IMR-90 (cell line): ENCODE measurements around the gene ANKRD27. TPM values are rescaled to one million over a fixed set of nuclear protein-coding genes. Genes with fewer than 3 reads are reported as not detected.

Source experiments
- ATAC-seq: fragments of 200-7000 bp; cut with Tn5 transposase; 2 replicates; pipeline ENCODE4 v1.9.1; 2020; ENCODE audit warnings: low read depth, mild to moderate bottlenecking, moderate library complexity
- BruUV-seq: library from RNA; stranded (reverse); fragments of 400-500 nt; replicated peaks from 2 replicates; lab custom pipeline; 2021; lab: Mats Ljungman, UMichigan
- CTCF ChIA-PET: fragments of 300-600 bp; formaldehyde crosslinking; extraction: SDS; loops from one replicate; lab custom pipeline; 2021; ENCODE audit warnings: antibody characterized with exemption; lab: Yijun Ruan, JAX
- POLR2A ChIA-PET: fragments of 300-600 bp; sonication (Branson Sonifier 250); formaldehyde crosslinking; loops from one replicate; lab custom pipeline; 2022; ENCODE audit warnings: antibody characterized with exemption; ENCODE audit not compliant: unreplicated experiment; lab: Charles Lee
- DNase-seq: peaks from one replicate; pipeline ENCODE4 v3.0.0; 2013
- H2AFZ ChIP-seq: replicated peaks from 2 replicates; pipeline ENCODE3; 2013; ENCODE audit warnings: low read length, mild to moderate bottlenecking; ENCODE audit not compliant: poor library complexity
- H2AK5ac ChIP-seq: 2 replicates; pipeline ENCODE4 v1.6.1; 2013; ENCODE audit warnings: low read depth, low read length, inconsistent platforms
- H2AK9ac ChIP-seq: replicated peaks from 2 replicates; pipeline ENCODE3; 2013; ENCODE audit warnings: mild to moderate bottlenecking, low read depth, low read length, moderate library complexity; ENCODE audit not compliant: poor library complexity
- H2BK120ac ChIP-seq: 2 replicates; pipeline ENCODE4 v1.6.1; 2013; ENCODE audit warnings: low read depth, low read length, inconsistent platforms
- H2BK15ac ChIP-seq: 3 replicates; pipeline ENCODE4 v1.6.1; 2013; ENCODE audit warnings: low read depth, low read length, inconsistent platforms
- H2BK20ac ChIP-seq: 2 replicates; pipeline ENCODE4 v1.6.1; 2013; ENCODE audit warnings: low read depth, mild to moderate bottlenecking, inconsistent platforms, low read length, moderate library complexity
- H2BK5ac ChIP-seq: 2 replicates; pipeline ENCODE4 v1.6.1; 2013; ENCODE audit warnings: mild to moderate bottlenecking, low read depth, low read length, inconsistent platforms; ENCODE audit not compliant: poor library complexity, severe bottlenecking
- H3K14ac ChIP-seq: replicated peaks from 2 replicates; pipeline ENCODE4 v1.6.1; 2013; ENCODE audit warnings: low read depth, low read length, inconsistent platforms
- H3K18ac ChIP-seq: 2 replicates; pipeline ENCODE4 v1.6.1; 2013; ENCODE audit warnings: low read depth, low read length, control low read depth
- H3K23ac ChIP-seq: 2 replicates; pipeline ENCODE4 v1.6.1; 2013; ENCODE audit warnings: low read depth, low read length, inconsistent platforms
- H3K27ac ChIP-seq: 2 replicates; pipeline ENCODE4 v1.5.1; 2013; ENCODE audit warnings: mild to moderate bottlenecking, control low read depth, low read length; ENCODE audit not compliant: insufficient read depth
- H3K27me3 ChIP-seq: 2 replicates; pipeline ENCODE4 v1.6.1; 2013; ENCODE audit warnings: low read length; ENCODE audit not compliant: control insufficient read depth, insufficient read depth
- H3K36me3 ChIP-seq: 2 replicates; pipeline ENCODE4 v1.6.1; 2013; ENCODE audit warnings: low read length, mixed read lengths; ENCODE audit not compliant: control insufficient read depth, insufficient read depth
- H3K4ac ChIP-seq: 2 replicates; pipeline ENCODE4 v1.6.1; 2013; ENCODE audit warnings: low read depth, low read length, inconsistent platforms
- H3K4me1 ChIP-seq: 2 replicates; pipeline ENCODE4 v1.6.1; 2013; ENCODE audit warnings: low read length, mixed read lengths; ENCODE audit not compliant: control insufficient read depth, insufficient read depth
- H3K4me2 ChIP-seq: 2 replicates; pipeline ENCODE4 v1.6.1; 2013; ENCODE audit warnings: low read depth, mild to moderate bottlenecking, control low read depth, low read length, moderate library complexity
- H3K4me3 ChIP-seq: 2 replicates; pipeline ENCODE4 v1.5.1; 2013; ENCODE audit warnings: low read depth, mild to moderate bottlenecking, control low read depth, low read length, moderate library complexity; ENCODE audit not compliant: insufficient read depth
- H3K56ac ChIP-seq: 2 replicates; pipeline ENCODE4 v1.6.1; 2013; ENCODE audit warnings: low read length, inconsistent platforms; ENCODE audit not compliant: insufficient read depth; ENCODE audit errors: extremely low read depth
- H3K79me1 ChIP-seq, 2 experiments: 2 replicates each; pipeline ENCODE4 v1.6.1; 2013; ENCODE audit warnings: low read length in 2 of 2, inconsistent platforms in 1 of 2, low read depth in 1 of 2
- H3K9ac ChIP-seq: 2 replicates; pipeline ENCODE4 v1.6.1; 2013; ENCODE audit warnings: low read depth, low read length, control low read depth
- H3K9me1 ChIP-seq: 2 replicates; pipeline ENCODE4 v1.6.1; 2013; ENCODE audit warnings: low read length, inconsistent platforms; ENCODE audit not compliant: insufficient read depth
- H3K9me3 ChIP-seq: 2 replicates; pipeline ENCODE4 v1.6.1; 2013; ENCODE audit warnings: low read length; ENCODE audit not compliant: control insufficient read depth, insufficient read depth
- H4K20me1 ChIP-seq: 2 replicates; pipeline ENCODE4 v1.6.1; 2013; ENCODE audit warnings: low read length, inconsistent platforms; ENCODE audit not compliant: insufficient read depth
- H4K5ac ChIP-seq: 2 replicates; pipeline ENCODE4 v1.6.1; 2013; ENCODE audit warnings: mild to moderate bottlenecking, low read depth, low read length, control low read depth
- H4K8ac ChIP-seq, 2 experiments: 2 replicates each; pipeline ENCODE4 v1.6.1; 2013; ENCODE audit warnings: low read depth in 2 of 2, low read length in 2 of 2, control low read depth in 1 of 2, inconsistent platforms in 1 of 2
- H4K91ac ChIP-seq: 2 replicates; pipeline ENCODE4 v1.6.1; 2013; ENCODE audit warnings: low read depth, low read length, inconsistent platforms; ENCODE audit not compliant: insufficient read depth
- CEBPB ChIP-seq: IDR thresholded peaks from 2 replicates; pipeline ENCODE4 v1.6.1; 2012; ENCODE audit warnings: low read depth, low read length, improper control_type of control experiment
- MAFK ChIP-seq: IDR thresholded peaks from 2 replicates; pipeline ENCODE4 v1.6.1; 2012; ENCODE audit warnings: low read depth, low read length, improper control_type of control experiment
- MAZ ChIP-seq: IDR thresholded peaks from 2 replicates; pipeline ENCODE4 v1.6.1; 2012; ENCODE audit warnings: low read depth, mild to moderate bottlenecking, low read length, improper control_type of control experiment, moderate library complexity, borderline replicate concordance
- MXI1 ChIP-seq: IDR thresholded peaks from 2 replicates; pipeline ENCODE4 v1.6.1; 2012; ENCODE audit warnings: low read depth, mild to moderate bottlenecking, low read length, moderate library complexity, borderline replicate concordance
- POLR2A ChIP-seq: IDR thresholded peaks from 2 replicates; pipeline ENCODE4 v1.6.1; 2012; ENCODE audit warnings: mild to moderate bottlenecking, low read depth, low read length
- RAD21 ChIP-seq: IDR thresholded peaks from 2 replicates; pipeline ENCODE4 v1.6.1; 2012; ENCODE audit warnings: low read length, improper control_type of control experiment
- SMC3 ChIP-seq: fragments of 150-350 bp; IDR thresholded peaks from 2 replicates; pipeline ENCODE4 v1.6.1; 2016; ENCODE audit warnings: low read depth, mild to moderate bottlenecking, antibody characterized with exemption, low read length, moderate library complexity
- WGBS, 2 experiments: methylation state at CpG; one replicate each; pipeline versions ENCODE4 v1.1.5 to v1.1.7; 2013; ENCODE audit warnings: missing lambda C conversion rate in 2 of 2; ENCODE audit not compliant: insufficient read length in 1 of 2; ENCODE audit errors: extremely low coverage in 2 of 2; 5-methylcytosine and 5-hydroxymethylcytosine counted together
- dilution Hi-C: fragments of 300-500 bp; cut with HindIII; formaldehyde crosslinking; loops from one replicate; pipeline ENCODE4 v1.14.3; 2018; ENCODE audit warnings: low sequenced_read_pairs; ENCODE audit not compliant: unreplicated experiment
- in situ Hi-C: fragments of 300-500 bp; cut with MboI; formaldehyde crosslinking; loops from 3 replicates; pipeline ENCODE4 v1.14.3; 2019; ENCODE audit warnings: low sequenced_read_pairs, inconsistent platforms, mixed read lengths
- intact Hi-C: fragments of 100-400 bp; cut with micrococcal nuclease; formaldehyde crosslinking; loops from 2 replicates; pipeline ENCODE4 v1.10.0; 2022
- polyA plus RNA-seq, 3 experiments: library from polyadenylated mRNA; depleted of rRNA; stranded (reverse); fragments of >200 nt; gene quantifications; 2 replicates each; pipeline ENCODE4 v1.2.3, GENCODE V29; 2012; ENCODE audit warnings: low replicate concordance in 1 of 3
- total RNA-seq: library from RNA; depleted of rRNA; stranded (reverse); fragments of >200 nt; gene quantifications from 2 replicates; pipeline ENCODE4 v1.2.3, GENCODE V29; 2012
- TF ChIP-seq, protein P1 (sequence below): fragments of 150-350 bp; IDR thresholded peaks from 2 replicates; pipeline ENCODE4 v1.6.1; 2016; ENCODE audit warnings: low read depth, mild to moderate bottlenecking, low read length, moderate library complexity, borderline replicate concordance
- TF ChIP-seq, protein P2 (sequence below): fragments of 150-350 bp; IDR thresholded peaks from 2 replicates; pipeline ENCODE4 v1.6.1; 2017; ENCODE audit warnings: mild to moderate bottlenecking, antibody characterized with exemption, low read length, low read depth
- TF ChIP-seq, protein P3 (sequence below): conservative IDR thresholded peaks from 2 replicates; pipeline ENCODE4 v1.5.1; 2012; ENCODE audit warnings: mild to moderate bottlenecking, low read depth, low read length, improper control_type of control experiment

Gene ANKRD27
- total and polyA plus RNA-seq, 2 of the 4 experiments (the other 2 are of a cell fraction) = 16.7 to 35.0 TPM

DNA sequence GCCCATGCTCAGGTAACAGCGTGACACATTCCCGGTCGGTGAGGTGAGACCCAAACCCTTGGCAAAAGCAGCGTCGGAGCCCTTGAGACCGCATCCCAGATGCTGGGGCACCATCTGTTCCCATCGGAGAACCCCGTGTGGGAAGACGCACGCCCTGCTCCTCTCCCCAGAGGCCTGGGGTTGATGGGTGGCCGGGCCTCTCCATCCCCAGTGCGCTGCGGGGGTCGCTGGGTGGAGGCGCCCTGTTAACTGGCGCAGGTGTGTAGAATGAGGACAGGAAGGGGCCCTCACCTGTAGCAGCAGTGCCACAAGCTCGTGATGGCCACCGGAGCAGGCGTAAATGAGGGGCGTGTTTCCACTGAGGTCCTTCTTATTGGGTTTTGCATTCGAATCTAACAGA is 69.4 kb downstream of the ANKRD27 start:
- dilution Hi-C loops = no loop called here
- Histone ChIP-seq H3K27me3 (no peaks in the 10 kb centered on the region), H3K56ac (no peak overlapping the region), H3K4me1 (no peaks in the 10 kb centered on the region), H4K20me1 (no peaks in the 10 kb centered on the region), H2BK15ac (no peak overlapping the region), H2AFZ (no peak overlapping the region), H2AK9ac (no peak overlapping the region), H3K14ac (no peak overlapping the region), H2BK20ac (no peak overlapping the region), H2BK5ac (no peak overlapping the region), H3K9ac (no peak overlapping the region), H4K5ac (no peak overlapping the region), H3K4me2 (no peak overlapping the region), H3K23ac (no peak overlapping the region), H4K91ac (no peak overlapping the region), H3K9me3 (no peaks in the 10 kb centered on the region), H3K4me3 (no peak overlapping the region), H3K4ac (no peak overlapping the region), H3K36me3 (peaks cover 49% of the 10 kb centered on the region), H4K8ac (no peak overlapping the region), H2AK5ac (no peak overlapping the region), H3K27ac (no peak overlapping the region), H3K9me1 (no peaks in the 10 kb centered on the region), H3K79me1 (no peaks in the 10 kb centered on the region), H2BK120ac (no peak overlapping the region), H3K18ac (no peak overlapping the region)
- in situ Hi-C loops = no loop called here
- no peak for DNase-seq
- ChIA-PET CTCF (no interaction called here), POLR2A (no interaction called here)
- WGBS, 2 experiments = no CpG with 5 or more reads among the region's 21 CpGs
- intact Hi-C loops = no loop called here
- no peak for ATAC-seq
- TF ChIP-seq MXI1 (no peak), MAFK (no peak), CEBPB (no peak), RAD21 (no peak), POLR2A (no peak), MAZ (no peak), SMC3 (no peak)
- TF ChIP-seq, protein P1, sequence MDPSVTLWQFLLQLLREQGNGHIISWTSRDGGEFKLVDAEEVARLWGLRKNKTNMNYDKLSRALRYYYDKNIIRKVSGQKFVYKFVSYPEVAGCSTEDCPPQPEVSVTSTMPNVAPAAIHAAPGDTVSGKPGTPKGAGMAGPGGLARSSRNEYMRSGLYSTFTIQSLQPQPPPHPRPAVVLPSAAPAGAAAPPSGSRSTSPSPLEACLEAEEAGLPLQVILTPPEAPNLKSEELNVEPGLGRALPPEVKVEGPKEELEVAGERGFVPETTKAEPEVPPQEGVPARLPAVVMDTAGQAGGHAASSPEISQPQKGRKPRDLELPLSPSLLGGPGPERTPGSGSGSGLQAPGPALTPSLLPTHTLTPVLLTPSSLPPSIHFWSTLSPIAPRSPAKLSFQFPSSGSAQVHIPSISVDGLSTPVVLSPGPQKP = no peak
- TF ChIP-seq, protein P2, sequence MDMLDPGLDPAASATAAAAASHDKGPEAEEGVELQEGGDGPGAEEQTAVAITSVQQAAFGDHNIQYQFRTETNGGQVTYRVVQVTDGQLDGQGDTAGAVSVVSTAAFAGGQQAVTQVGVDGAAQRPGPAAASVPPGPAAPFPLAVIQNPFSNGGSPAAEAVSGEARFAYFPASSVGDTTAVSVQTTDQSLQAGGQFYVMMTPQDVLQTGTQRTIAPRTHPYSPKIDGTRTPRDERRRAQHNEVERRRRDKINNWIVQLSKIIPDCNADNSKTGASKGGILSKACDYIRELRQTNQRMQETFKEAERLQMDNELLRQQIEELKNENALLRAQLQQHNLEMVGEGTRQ = no peak
- TF ChIP-seq, protein P3, sequence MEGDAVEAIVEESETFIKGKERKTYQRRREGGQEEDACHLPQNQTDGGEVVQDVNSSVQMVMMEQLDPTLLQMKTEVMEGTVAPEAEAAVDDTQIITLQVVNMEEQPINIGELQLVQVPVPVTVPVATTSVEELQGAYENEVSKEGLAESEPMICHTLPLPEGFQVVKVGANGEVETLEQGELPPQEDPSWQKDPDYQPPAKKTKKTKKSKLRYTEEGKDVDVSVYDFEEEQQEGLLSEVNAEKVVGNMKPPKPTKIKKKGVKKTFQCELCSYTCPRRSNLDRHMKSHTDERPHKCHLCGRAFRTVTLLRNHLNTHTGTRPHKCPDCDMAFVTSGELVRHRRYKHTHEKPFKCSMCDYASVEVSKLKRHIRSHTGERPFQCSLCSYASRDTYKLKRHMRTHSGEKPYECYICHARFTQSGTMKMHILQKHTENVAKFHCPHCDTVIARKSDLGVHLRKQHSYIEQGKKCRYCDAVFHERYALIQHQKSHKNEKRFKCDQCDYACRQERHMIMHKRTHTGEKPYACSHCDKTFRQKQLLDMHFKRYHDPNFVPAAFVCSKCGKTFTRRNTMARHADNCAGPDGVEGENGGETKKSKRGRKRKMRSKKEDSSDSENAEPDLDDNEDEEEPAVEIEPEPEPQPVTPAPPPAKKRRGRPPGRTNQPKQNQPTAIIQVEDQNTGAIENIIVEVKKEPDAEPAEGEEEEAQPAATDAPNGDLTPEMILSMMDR = no peak
- BruUV-seq = no TSS peak
